GM12874 (cell line): Measurements from ENCODE around the gene SPOCK1.

ENCODE experiments used
- CTCF ChIP-seq: IDR thresholded peaks from 2 replicates; pipeline ENCODE4 v1.5.1; 2011; ENCODE audit warnings: low read depth, mild to moderate bottlenecking, control low read depth, low read length, moderate library complexity; ENCODE audit not compliant: insufficient read depth

The SPOCK1 gene

GRCh38 chr5:137072361-137073115 lies 426.6 kb downstream of the SPOCK1 start:
- no peak for TF ChIP-seq CTCF

- no peak for TF ChIP-seq CTCF
Observed at GRCh38 chr5:137071931-137072330, 427.2 kb downstream of the SPOCK1 start.

- TF ChIP-seq CTCF, result no peak
Observed at GRCh38 chr5:137071526-137071925, 427.6 kb downstream of the SPOCK1 start.

GRCh38 chr5:137070521-137070920 lies 428.6 kb downstream of the SPOCK1 start:
- no peak for TF ChIP-seq CTCF

- TF ChIP-seq CTCF, result no peak
Observed at GRCh38 chr5:137069358-137069757, 429.8 kb downstream of the SPOCK1 start.

GRCh38 chr5:137061382-137061781 lies 437.7 kb downstream of the SPOCK1 start:
- no peak for TF ChIP-seq CTCF

GRCh38 chr5:137058089-137058488 lies 441.0 kb downstream of the SPOCK1 start:
- TF ChIP-seq CTCF, result no peak
